Lung (tissue), 12 donors: Measurements from ENCODE around the gene LDHD. TPM values are rescaled to one million over a fixed set of nuclear protein-coding genes. Genes with fewer than 3 reads are reported as not detected.

Experiments
- ATAC-seq: fragments of 200-7000 bp; cut with Tn5 transposase; one replicate; pipeline ENCODE4 v1.9.1; 2020; ENCODE audit warnings: moderate number of reproducible peaks; ENCODE audit not compliant: insufficient read depth, low FRiP score
- DNase-seq, 3 donors: peaks; one replicate each; pipeline ENCODE4 v3.0.0-alpha.2; 2013 to 2017
- H3K27ac ChIP-seq, 2 donors: one replicate each; pipeline ENCODE4 v1.5.1; 2013; ENCODE audit warnings: mild to moderate bottlenecking in 2 of 2, moderate library complexity in 2 of 2, control low read depth in 1 of 2, inconsistent platforms in 1 of 2, low read depth in 1 of 2, low read length in 1 of 2
- H3K27me3 ChIP-seq, 3 donors: one replicate each; pipeline ENCODE4 v1.5.1; 2013; ENCODE audit warnings: low read length in 2 of 3; ENCODE audit not compliant: control insufficient read depth in 3 of 3, insufficient read depth in 3 of 3
- H3K36me3 ChIP-seq, 4 donors: one replicate each; pipeline ENCODE4 v1.5.1; 2013; ENCODE audit warnings: low read length in 4 of 4, mild to moderate bottlenecking in 1 of 4, moderate library complexity in 1 of 4; ENCODE audit not compliant: control insufficient read depth in 4 of 4, insufficient read depth in 4 of 4
- H3K4me1 ChIP-seq, 5 donors: one replicate each; pipeline ENCODE4 v1.5.1; 2013; ENCODE audit warnings: low read length in 5 of 5, mild to moderate bottlenecking in 2 of 5, moderate library complexity in 1 of 5; ENCODE audit not compliant: control insufficient read depth in 5 of 5, insufficient read depth in 5 of 5
- H3K4me3 ChIP-seq: one replicate; pipeline ENCODE4 v1.5.1; 2013; ENCODE audit warnings: mild to moderate bottlenecking, control low read depth, moderate library complexity
- H3K9ac ChIP-seq, 2 donors: one replicate each; pipeline ENCODE4 v1.5.1; 2013; ENCODE audit warnings: low read length in 2 of 2, control low read depth in 1 of 2; ENCODE audit not compliant: insufficient read depth in 1 of 2
- H3K9me3 ChIP-seq, 4 donors: one replicate each; pipeline ENCODE4 v1.5.1; 2013; ENCODE audit warnings: low read length in 3 of 4, mild to moderate bottlenecking in 1 of 4, moderate library complexity in 1 of 4; ENCODE audit not compliant: control insufficient read depth in 4 of 4, insufficient read depth in 3 of 4
- CTCF ChIP-seq: IDR thresholded peaks from 2 replicates; pipeline ENCODE4 v1.5.1; 2012; ENCODE audit warnings: mild to moderate bottlenecking; ENCODE audit errors: control extremely low read depth, extremely low read depth
- WGBS, 2 donors: extraction: QIAGEN DNeasy Blood & Tissue Kit; methylation state at CpG; one replicate each; pipeline ENCODE4 v1.1.7; 2013; 5-methylcytosine and 5-hydroxymethylcytosine counted together
- polyA plus RNA-seq, 2 donors: library from polyadenylated mRNA; stranded (reverse); fragments of 200-250 nt; gene quantifications; one replicate each; pipeline ENCODE4 v1.2.1, GENCODE V29; 2013
- total RNA-seq, 2 donors: library from RNA; depleted of rRNA in 1 of 2; stranded (reverse); fragments of >200 nt in 1 of 2; gene quantifications; one replicate each; pipeline ENCODE4 v1.2.1, GENCODE V29; 2014 to 2021
- donor health status: control.
- donor health status: control.
- donor health status: Bipolar disorder and iron deficiency.
- donor health status: healthy.
- donor health status: DM: yes; HTN: yes; CAD: no.

The LDHD gene
- total and polyA plus RNA-seq, 4 donors: 4.3 to 17.0 (median 8.1) TPM

- no peaks in the 10 kb centered on the region for H3K27me3 ChIP-seq
- H3K36me3 ChIP-seq: peaks cover 0 to 5% (median 0%) of the 10 kb centered on the region in 4 donors
- no peak overlapping the region for H3K4me3 ChIP-seq
- H3K9ac ChIP-seq: no peak overlapping the region
- no peaks in the 10 kb centered on the region for H3K9me3 ChIP-seq
- ATAC-seq (no peak), DNase-seq (no peak)
- 90% methylated on average over 43 to 44 of the region's 44 CpGs for WGBS, 2 donors
- no peak overlapping the region for H3K27ac ChIP-seq
- H3K4me1 ChIP-seq: peaks cover 0 to 30% (median 16%) of the 10 kb centered on the region in 5 donors
- no peak for TF ChIP-seq CTCF
Measured at GRCh38 chr16:75114179-75114945, 2.2 kb downstream of the LDHD start.

GRCh38 chr16:75113541-75114121 lies 2.9 kb downstream of the LDHD start:
- 91 to 92% methylated on average over 20 of the region's 20 CpGs for WGBS, 2 donors
- H3K4me1 ChIP-seq: peaks cover 0 to 34% (median 21%) of the 10 kb centered on the region in 5 donors
- H3K27ac ChIP-seq: peak overlapping the region in 1 of 2 donors; percentile 72

GRCh38 chr16:75112734-75113491 lies 3.7 kb downstream of the LDHD start:
- H3K4me3 ChIP-seq: no peak overlapping the region
- H3K9me3 ChIP-seq: no peaks in the 10 kb centered on the region
- DNase-seq (no peak), ATAC-seq (no peak)
- H3K36me3 ChIP-seq: peaks cover 0 to 5% (median 0%) of the 10 kb centered on the region in 4 donors
- H3K4me1 ChIP-seq: peaks cover 0 to 38% (median 21%) of the 10 kb centered on the region in 5 donors
- WGBS, 2 donors: 58 to 61% methylated on average over 14 of the region's 14 CpGs
- H3K9ac ChIP-seq: no peak overlapping the region
- no peaks in the 10 kb centered on the region for H3K27me3 ChIP-seq
- H3K27ac ChIP-seq: peak overlapping the region in 1 of 2 donors; percentile 72
- no peak for TF ChIP-seq CTCF

More at GRCh38 chr16:75113541-75114121, 2.9 kb downstream of the LDHD start:
- Histone ChIP-seq H3K36me3 (peaks cover 0 to 5% (median 0%) of the 10 kb centered on the region in 4 donors), H3K9ac (no peak overlapping the region), H3K9me3 (no peaks in the 10 kb centered on the region), H3K4me3 (no peak overlapping the region), H3K27me3 (no peaks in the 10 kb centered on the region)
- no peak for DNase-seq
- ATAC-seq: no peak
- no peak for TF ChIP-seq CTCF
